Osteocyte (in vitro differentiated cells): ENCODE results near the gene JOSD1. TPM values are rescaled to one million over a fixed set of nuclear protein-coding genes. Genes with fewer than 3 reads are reported as not detected.

ENCODE experiments used
- DNase-seq: peaks from one replicate; pipeline ENCODE4 v3.0.0; 2021; ENCODE audit warnings: mixed read lengths; ENCODE audit not compliant: unreplicated experiment; ENCODE audit errors: extremely low spot score
- H3K27ac Mint-ChIP-seq: one replicate; pipeline ENCODE4 v1.8.0; 2021; ENCODE audit warnings: mild to moderate bottlenecking, mixed read lengths; ENCODE audit not compliant: unreplicated experiment
- H3K27me3 Mint-ChIP-seq: one replicate; pipeline ENCODE4 v1.8.0; 2021; ENCODE audit warnings: mixed read lengths; ENCODE audit not compliant: unreplicated experiment
- H3K36me3 Mint-ChIP-seq: one replicate; pipeline ENCODE4 v1.8.0; 2021; ENCODE audit warnings: mixed read lengths; ENCODE audit not compliant: unreplicated experiment
- H3K4me1 Mint-ChIP-seq: one replicate; pipeline ENCODE4 v1.8.0; 2021; ENCODE audit warnings: mixed read lengths; ENCODE audit not compliant: unreplicated experiment
- H3K4me3 Mint-ChIP-seq: one replicate; pipeline ENCODE4 v1.8.0; 2021; ENCODE audit warnings: mild to moderate bottlenecking, moderate library complexity, mixed read lengths; ENCODE audit not compliant: unreplicated experiment
- H3K9me3 Mint-ChIP-seq: one replicate; pipeline ENCODE4 v1.8.0; 2021; ENCODE audit warnings: mixed read lengths; ENCODE audit not compliant: unreplicated experiment
- CTCF ChIP-seq: fragments of 200-600 bp; sonication (generic); IDR thresholded peaks from 2 replicates; pipeline ENCODE4 v1.5.0; 2021; ENCODE audit warnings: antibody characterized with exemption, mild to moderate bottlenecking, moderate library complexity
- total RNA-seq: library from RNA; stranded (reverse); gene quantifications from 2 replicates; pipeline ENCODE4 v1.2.1, GENCODE V29; 2021

JOSD1 gene
- total RNA-seq, 1 donor from 2014 or later: 78.6 TPM

DNA sequence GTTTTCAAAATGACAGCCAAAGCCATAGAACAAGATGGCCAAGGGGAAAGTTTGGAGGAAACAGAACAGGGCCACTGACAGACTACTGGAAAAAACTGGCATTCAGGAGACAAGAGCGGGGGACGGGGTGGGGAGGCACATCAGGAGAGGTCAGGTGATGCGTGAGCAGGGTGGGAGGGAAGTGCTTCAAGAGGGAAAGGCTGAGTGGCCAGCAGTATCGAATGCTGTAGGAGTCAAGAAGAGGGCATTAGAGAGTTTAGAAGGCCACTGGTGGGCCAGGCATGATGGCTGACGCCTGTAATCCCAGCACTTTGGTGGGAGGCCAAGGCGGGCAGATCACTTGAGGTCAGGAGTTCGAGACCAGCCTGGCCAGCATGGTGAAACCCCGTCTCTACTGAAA is 13.2 kb upstream of the JOSD1 start:
- Mint-ChIP-seq H3K9me3 (no peaks in the 10 kb centered on the region), H3K4me3 (no peak overlapping the region), H3K36me3 (peaks cover 17% of the 10 kb centered on the region), H3K27me3 (no peaks in the 10 kb centered on the region), H3K27ac (peak overlapping the region; percentile 60), H3K4me1 (peaks cover 64% of the 10 kb centered on the region)
- DNase-seq: no peak
- TF ChIP-seq CTCF: no peak

DNA sequence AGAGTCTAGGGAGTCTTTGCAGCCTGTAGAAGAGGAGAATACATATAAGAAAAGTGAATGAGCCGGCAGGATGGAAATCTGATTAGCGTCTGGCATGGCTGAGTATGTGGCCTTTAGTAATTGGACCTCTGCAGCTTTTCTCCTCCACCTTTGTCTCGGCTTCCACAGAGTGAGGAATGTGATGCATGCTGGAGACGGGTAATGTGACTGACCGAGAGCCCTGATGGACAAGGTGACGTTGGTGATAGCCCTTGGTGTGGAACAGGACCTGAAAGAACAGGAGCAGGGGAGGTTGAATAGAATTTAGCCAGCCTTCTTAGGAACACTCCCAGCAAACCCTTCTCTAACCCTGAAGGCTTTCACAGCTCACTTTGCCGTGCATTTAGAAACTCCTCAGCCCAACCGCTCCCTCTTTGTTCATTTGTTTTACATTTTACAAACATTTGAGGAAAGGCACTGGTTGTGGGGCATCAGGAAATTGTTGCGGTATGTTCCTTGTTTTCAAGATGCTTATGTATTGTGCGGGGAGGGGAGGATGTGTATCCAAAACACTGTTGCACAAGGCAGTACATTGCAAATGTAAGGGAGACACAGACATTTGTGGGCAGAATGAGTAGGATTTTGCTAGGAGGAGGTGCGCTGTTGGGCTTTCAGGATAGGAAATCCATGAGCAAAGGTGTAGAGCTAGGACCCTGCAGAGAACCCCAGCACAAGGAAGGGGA is 11.9 kb upstream of the JOSD1 start:
- Mint-ChIP-seq H3K36me3 (peaks cover 17% of the 10 kb centered on the region), H3K4me3 (no peak overlapping the region), H3K27me3 (no peaks in the 10 kb centered on the region), H3K9me3 (no peaks in the 10 kb centered on the region), H3K4me1 (peaks cover 64% of the 10 kb centered on the region), H3K27ac (peak overlapping the region; percentile 41)
- no peak for TF ChIP-seq CTCF
- DNase-seq: no peak

DNA sequence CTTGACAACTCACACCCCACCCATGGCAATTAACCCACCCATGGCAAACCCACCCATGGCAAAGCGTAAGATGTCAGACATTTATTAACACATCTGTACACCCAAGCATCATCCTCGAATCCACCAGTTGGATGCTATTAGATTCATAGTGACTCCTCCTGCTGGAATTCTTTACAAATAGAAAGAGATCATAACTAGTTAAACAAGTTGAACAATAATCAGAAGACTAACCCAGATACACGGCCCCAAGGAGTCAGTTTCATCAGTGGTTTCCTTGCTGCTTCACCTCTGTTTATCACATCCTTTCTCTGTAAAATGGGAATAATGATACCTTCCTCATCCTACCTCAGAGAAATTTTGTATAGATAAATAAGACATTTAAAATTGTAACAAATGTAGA is 10.1 kb upstream of the JOSD1 start:
- H3K36me3 Mint-ChIP-seq: peaks cover 9% of the 10 kb centered on the region
- no peaks in the 10 kb centered on the region for H3K9me3 Mint-ChIP-seq
- no peak overlapping the region for H3K4me3 Mint-ChIP-seq
- no peaks in the 10 kb centered on the region for H3K27me3 Mint-ChIP-seq
- peaks cover 61% of the 10 kb centered on the region for H3K4me1 Mint-ChIP-seq
- no peak overlapping the region for H3K27ac Mint-ChIP-seq
- no peak for DNase-seq
- TF ChIP-seq CTCF: no peak

DNA sequence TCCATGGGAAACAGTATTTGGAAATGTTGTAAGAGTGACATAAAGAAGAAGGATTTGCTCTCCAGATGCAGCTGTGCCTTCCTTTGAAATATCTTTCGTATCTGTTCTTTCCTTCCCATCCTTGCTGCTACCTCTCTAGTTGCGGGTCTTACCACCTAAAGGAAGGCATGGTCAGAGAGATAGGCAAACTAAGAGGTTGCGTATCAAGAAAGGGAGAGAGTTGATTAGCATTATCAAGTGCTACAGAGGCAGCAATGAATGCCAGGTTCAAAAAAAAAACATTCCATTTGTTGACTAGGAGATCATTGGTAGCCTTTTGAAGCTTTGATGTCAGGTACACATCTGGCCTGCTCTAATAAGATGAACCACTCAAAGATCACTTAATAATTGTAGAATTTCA is 9.6 kb upstream of the JOSD1 start:
- H3K27me3 Mint-ChIP-seq: no peaks in the 10 kb centered on the region
- H3K27ac Mint-ChIP-seq: no peak overlapping the region
- no peak overlapping the region for H3K4me3 Mint-ChIP-seq
- H3K36me3 Mint-ChIP-seq: peaks cover 9% of the 10 kb centered on the region
- TF ChIP-seq CTCF: no peak
- no peak for DNase-seq
- peaks cover 56% of the 10 kb centered on the region for H3K4me1 Mint-ChIP-seq
- no peaks in the 10 kb centered on the region for H3K9me3 Mint-ChIP-seq

DNA sequence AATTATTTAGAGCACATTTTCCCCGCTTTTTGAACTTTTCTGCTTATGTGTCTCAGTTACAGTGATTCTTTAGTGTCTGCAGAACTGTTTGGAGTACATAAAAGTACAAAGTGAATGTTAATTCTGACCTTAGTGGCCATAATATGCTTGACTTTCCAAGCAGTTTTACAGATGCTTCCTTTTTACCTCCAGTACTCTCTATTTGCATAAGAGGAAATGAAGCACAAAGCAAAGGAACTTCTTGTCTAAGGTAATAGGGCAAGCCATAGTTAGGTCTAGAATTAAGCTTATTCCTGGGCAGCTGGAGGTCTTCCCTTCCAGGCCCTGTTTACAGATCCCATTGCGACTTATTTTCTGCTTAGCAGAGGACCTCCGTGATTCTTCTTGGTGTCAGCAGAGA is 8.6 kb upstream of the JOSD1 start:
- no peaks in the 10 kb centered on the region for H3K9me3 Mint-ChIP-seq
- no peak for DNase-seq
- H3K4me1 Mint-ChIP-seq: peaks cover 55% of the 10 kb centered on the region
- no peak overlapping the region for H3K4me3 Mint-ChIP-seq
- no peaks in the 10 kb centered on the region for H3K27me3 Mint-ChIP-seq
- TF ChIP-seq CTCF: no peak
- no peak overlapping the region for H3K27ac Mint-ChIP-seq
- H3K36me3 Mint-ChIP-seq: peaks cover 9% of the 10 kb centered on the region
